Measurements from ENCODE around the gene CFAP20DC.

- TF ChIP-seq NR3C1 (CRISPR knock-in tag; IDR thresholded peaks at IDR 0.05) = no peak
- no peak for TF ChIP-seq TBL1XR1 (IDR thresholded peaks at IDR 0.05; ENCODE audit: borderline replicate concordance, low read length, partially characterized antibody)
These were observed 58.8 kb downstream of the CFAP20DC start for GRCh38 chr3:58991026-58991425.

Measured in HepG2 (cell line).